ENCODE results near the gene NBAS. TPM values are rescaled to one million over a fixed set of nuclear protein-coding genes. Genes with fewer than 3 reads are reported as not detected.

Gene NBAS
- total and polyA plus RNA-seq, 12 donors = 26.4 to 79.1 (median 56.3) TPM

DNA sequence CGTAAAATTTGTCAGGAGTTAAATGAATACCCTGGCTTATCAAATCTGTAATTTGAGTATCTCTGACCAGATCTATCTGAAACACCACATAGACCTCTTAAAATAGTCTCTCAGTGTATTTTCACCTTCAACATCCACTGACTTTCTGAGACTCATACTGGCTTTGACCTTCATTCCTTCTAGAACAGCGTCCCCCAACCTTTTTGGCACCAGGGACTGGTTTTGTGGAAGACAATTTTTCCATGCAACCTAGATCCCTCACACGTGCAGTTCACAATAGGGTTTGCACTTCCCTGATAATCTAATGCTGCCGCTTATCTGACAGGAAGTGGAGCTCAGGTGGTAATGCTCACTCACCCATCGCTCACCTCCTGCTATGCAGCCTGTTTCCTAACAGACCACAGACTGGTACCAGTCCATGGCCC lies 3.2 kb downstream of the NBAS start:
- intact Hi-C loops (cut with DNase I) = loop anchor here in 1 of 10 donors (10.0 kb wide), 1 partner anchor 1793 kb away; no protein-coding TSS in a partner anchor

GRCh38 chr2:15556311-15556930 lies 4.7 kb downstream of the NBAS start:
- Histone ChIP-seq H3K36me3 (peaks cover 0 to 54% (median 15%) of the 10 kb centered on the region in 9 donors), H3K4me1 (peaks cover 0 to 31% (median 24%) of the 10 kb centered on the region in 9 donors), H3K27ac (no peak overlapping the region), H3K9me3 (no peaks in the 10 kb centered on the region), H3K27me3 (no peaks in the 10 kb centered on the region), H3K4me3 (no peak overlapping the region)
- DNase-seq (no peak), ATAC-seq (no peak)
- intact Hi-C loops (cut with DNase I) = loop anchor here in 1 of 10 donors (10.0 kb wide), 1 partner anchor 1792 kb away; no protein-coding TSS in a partner anchor
- WGBS, 2 donors = 95 to 96% methylated on average over 4 of the region's 4 CpGs
- no peak for TF ChIP-seq CTCF (IDR thresholded peaks at IDR 0.05)

More for the DNA sequence above, 3.2 kb downstream of the NBAS start:
- Histone ChIP-seq H3K9me3 (no peaks in the 10 kb centered on the region), H3K4me3 (no peak overlapping the region), H3K4me1 (peaks cover 0 to 37% (median 27%) of the 10 kb centered on the region in 9 donors), H3K27me3 (no peaks in the 10 kb centered on the region), H3K36me3 (peaks cover 0 to 39% (median 7%) of the 10 kb centered on the region in 9 donors), H3K27ac (no peak overlapping the region)
- ATAC-seq = no peak
- TF ChIP-seq CTCF (IDR thresholded peaks at IDR 0.05) = no peak
- no peak for DNase-seq
- 51 to 52% methylated on average over 5 of the region's 5 CpGs for WGBS, 2 donors

- WGBS, 2 donors = 90 to 93% methylated on average over 3 of the region's 3 CpGs
- DNase-seq (no peak), ATAC-seq (no peak)
- Histone ChIP-seq H3K27ac (no peak overlapping the region), H3K27me3 (no peaks in the 10 kb centered on the region), H3K4me3 (no peak overlapping the region), H3K4me1 (peaks cover 0 to 31% (median 24%) of the 10 kb centered on the region in 9 donors), H3K36me3 (peaks cover 0 to 56% (median 15%) of the 10 kb centered on the region in 9 donors), H3K9me3 (no peaks in the 10 kb centered on the region)
- no peak for TF ChIP-seq CTCF (IDR thresholded peaks at IDR 0.05)
- intact Hi-C loops (cut with DNase I) = loop anchor here in 1 of 10 donors (10.0 kb wide), 1 partner anchor 1791 kb away; no protein-coding TSS in a partner anchor
These were observed 5.4 kb downstream of the NBAS start for GRCh38 chr2:15555760-15556193.

DNA sequence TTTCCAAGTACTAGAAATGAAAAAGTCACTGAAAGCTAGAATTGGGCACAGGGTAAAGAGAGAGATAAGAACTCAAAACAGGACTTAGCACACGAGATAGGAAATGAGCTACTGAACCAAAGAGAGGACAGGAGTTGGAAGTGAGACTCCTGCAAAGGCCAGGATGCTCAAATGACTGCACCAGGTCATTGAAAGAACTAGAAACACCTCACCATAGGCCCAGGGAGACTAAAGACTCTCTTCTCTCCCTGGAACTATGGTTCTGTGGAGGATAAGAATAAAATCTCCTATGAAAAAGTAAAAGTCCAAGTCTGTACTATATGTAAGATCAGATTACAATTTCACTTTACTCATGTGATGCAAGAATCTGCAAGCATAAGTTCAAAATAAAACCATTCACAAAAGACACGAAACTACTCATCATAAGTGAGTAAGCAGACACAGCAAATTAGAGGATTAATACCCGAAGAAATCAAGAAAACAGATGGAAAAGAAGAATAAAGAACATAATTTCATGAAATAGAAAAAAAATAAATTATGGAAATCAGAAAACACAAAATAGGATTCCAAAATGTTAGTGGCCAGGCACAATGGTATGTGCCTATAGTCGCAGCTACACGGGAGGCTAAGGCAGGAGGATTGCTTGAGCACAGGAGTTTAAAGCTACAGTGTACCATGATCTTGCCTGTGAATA lies 6.5 kb downstream of the NBAS start:
- no peaks in the 10 kb centered on the region for H3K27me3 ChIP-seq
- H3K9me3 ChIP-seq = no peaks in the 10 kb centered on the region
- H3K27ac ChIP-seq = no peak overlapping the region
- H3K4me1 ChIP-seq = peaks cover 0 to 23% (median 16%) of the 10 kb centered on the region in 9 donors
- no peak for DNase-seq
- no peak for TF ChIP-seq CTCF (IDR thresholded peaks at IDR 0.05)
- H3K36me3 ChIP-seq = peaks cover 0 to 67% (median 15%) of the 10 kb centered on the region in 9 donors
- H3K4me3 ChIP-seq = no peak overlapping the region
- ATAC-seq = no peak
- intact Hi-C loops (cut with DNase I) = loop anchor here in 1 of 10 donors (10.0 kb wide), 1 partner anchor 1790 kb away; no protein-coding TSS in a partner anchor
- 83 to 87% methylated on average over 5 of the region's 5 CpGs for WGBS, 2 donors

Measured in heart right ventricle (tissue), 16 donors.